ENCODE data around the gene EFNA5.

DNA sequence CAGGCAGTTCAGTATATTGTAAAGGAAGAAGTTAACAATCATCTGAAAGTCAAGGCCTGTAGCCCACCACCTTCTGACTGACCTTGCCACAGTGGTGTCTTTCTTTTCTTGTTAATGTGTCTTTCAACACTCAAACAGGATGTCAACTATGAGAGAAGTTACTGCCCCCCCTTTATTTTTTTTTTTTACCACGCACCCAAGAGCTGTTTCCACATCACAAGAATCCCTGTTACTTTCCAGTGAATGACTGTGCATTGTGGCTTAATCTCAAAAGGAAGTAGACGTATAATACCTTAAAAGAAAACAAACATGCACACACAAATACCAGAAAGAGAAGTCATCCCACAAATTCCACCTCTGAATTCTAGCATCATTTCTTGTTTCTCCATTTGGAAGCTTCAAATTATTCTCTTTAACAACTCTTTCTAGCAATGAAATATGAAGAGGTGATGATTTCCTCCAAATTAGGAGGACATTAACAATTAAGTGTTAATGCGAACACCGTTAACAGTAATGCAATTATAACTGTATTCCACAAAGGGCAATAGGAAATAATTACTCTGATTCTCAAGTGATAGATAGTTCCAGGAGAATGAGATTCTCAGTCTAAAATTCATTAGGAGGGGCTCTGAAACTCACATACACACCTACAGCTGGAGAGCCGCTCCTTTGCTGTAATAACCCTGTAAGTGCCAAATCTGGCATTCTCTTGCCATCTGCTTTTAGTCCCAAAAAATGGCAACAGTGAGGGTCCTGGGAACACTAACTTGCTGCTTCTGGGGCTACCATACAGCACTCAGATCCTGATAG, 201.0 kb downstream of the EFNA5 start:
- TF ChIP-seq, protein P1, sequence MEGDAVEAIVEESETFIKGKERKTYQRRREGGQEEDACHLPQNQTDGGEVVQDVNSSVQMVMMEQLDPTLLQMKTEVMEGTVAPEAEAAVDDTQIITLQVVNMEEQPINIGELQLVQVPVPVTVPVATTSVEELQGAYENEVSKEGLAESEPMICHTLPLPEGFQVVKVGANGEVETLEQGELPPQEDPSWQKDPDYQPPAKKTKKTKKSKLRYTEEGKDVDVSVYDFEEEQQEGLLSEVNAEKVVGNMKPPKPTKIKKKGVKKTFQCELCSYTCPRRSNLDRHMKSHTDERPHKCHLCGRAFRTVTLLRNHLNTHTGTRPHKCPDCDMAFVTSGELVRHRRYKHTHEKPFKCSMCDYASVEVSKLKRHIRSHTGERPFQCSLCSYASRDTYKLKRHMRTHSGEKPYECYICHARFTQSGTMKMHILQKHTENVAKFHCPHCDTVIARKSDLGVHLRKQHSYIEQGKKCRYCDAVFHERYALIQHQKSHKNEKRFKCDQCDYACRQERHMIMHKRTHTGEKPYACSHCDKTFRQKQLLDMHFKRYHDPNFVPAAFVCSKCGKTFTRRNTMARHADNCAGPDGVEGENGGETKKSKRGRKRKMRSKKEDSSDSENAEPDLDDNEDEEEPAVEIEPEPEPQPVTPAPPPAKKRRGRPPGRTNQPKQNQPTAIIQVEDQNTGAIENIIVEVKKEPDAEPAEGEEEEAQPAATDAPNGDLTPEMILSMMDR (conservative IDR thresholded peaks at IDR 0.05; ENCODE audit: low read depth in 2 of 2) = no peak
- no peak for TF ChIP-seq EZH2 (IDR thresholded peaks at IDR 0.05; ENCODE audit: low read depth, unreplicated experiment)
- TF ChIP-seq STAT1 (IDR thresholded peaks at IDR 0.05; ENCODE audit: unreplicated experiment) = no peak
- no peak for TF ChIP-seq POLR2AphosphoS5 (IDR thresholded peaks at IDR 0.05; ENCODE audit: low read depth)
- TF ChIP-seq, protein P2, sequence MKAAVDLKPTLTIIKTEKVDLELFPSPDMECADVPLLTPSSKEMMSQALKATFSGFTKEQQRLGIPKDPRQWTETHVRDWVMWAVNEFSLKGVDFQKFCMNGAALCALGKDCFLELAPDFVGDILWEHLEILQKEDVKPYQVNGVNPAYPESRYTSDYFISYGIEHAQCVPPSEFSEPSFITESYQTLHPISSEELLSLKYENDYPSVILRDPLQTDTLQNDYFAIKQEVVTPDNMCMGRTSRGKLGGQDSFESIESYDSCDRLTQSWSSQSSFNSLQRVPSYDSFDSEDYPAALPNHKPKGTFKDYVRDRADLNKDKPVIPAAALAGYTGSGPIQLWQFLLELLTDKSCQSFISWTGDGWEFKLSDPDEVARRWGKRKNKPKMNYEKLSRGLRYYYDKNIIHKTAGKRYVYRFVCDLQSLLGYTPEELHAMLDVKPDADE (IDR thresholded peaks at IDR 0.05) = no peak
- no peak for TF ChIP-seq JUNB (IDR thresholded peaks at IDR 0.05; ENCODE audit: unreplicated experiment)
- TF ChIP-seq, protein P3, sequence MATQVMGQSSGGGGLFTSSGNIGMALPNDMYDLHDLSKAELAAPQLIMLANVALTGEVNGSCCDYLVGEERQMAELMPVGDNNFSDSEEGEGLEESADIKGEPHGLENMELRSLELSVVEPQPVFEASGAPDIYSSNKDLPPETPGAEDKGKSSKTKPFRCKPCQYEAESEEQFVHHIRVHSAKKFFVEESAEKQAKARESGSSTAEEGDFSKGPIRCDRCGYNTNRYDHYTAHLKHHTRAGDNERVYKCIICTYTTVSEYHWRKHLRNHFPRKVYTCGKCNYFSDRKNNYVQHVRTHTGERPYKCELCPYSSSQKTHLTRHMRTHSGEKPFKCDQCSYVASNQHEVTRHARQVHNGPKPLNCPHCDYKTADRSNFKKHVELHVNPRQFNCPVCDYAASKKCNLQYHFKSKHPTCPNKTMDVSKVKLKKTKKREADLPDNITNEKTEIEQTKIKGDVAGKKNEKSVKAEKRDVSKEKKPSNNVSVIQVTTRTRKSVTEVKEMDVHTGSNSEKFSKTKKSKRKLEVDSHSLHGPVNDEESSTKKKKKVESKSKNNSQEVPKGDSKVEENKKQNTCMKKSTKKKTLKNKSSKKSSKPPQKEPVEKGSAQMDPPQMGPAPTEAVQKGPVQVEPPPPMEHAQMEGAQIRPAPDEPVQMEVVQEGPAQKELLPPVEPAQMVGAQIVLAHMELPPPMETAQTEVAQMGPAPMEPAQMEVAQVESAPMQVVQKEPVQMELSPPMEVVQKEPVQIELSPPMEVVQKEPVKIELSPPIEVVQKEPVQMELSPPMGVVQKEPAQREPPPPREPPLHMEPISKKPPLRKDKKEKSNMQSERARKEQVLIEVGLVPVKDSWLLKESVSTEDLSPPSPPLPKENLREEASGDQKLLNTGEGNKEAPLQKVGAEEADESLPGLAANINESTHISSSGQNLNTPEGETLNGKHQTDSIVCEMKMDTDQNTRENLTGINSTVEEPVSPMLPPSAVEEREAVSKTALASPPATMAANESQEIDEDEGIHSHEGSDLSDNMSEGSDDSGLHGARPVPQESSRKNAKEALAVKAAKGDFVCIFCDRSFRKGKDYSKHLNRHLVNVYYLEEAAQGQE (IDR thresholded peaks at IDR 0.05; ENCODE audit: unreplicated experiment) = no peak
- no peak for TF ChIP-seq EZH2phosphoT487 (IDR thresholded peaks at IDR 0.05; ENCODE audit: unreplicated experiment)
- no peak for TF ChIP-seq CREB1 (CRISPR knock-in tag; IDR thresholded peaks at IDR 0.05; ENCODE audit: low read depth)
- TF ChIP-seq, protein P4, sequence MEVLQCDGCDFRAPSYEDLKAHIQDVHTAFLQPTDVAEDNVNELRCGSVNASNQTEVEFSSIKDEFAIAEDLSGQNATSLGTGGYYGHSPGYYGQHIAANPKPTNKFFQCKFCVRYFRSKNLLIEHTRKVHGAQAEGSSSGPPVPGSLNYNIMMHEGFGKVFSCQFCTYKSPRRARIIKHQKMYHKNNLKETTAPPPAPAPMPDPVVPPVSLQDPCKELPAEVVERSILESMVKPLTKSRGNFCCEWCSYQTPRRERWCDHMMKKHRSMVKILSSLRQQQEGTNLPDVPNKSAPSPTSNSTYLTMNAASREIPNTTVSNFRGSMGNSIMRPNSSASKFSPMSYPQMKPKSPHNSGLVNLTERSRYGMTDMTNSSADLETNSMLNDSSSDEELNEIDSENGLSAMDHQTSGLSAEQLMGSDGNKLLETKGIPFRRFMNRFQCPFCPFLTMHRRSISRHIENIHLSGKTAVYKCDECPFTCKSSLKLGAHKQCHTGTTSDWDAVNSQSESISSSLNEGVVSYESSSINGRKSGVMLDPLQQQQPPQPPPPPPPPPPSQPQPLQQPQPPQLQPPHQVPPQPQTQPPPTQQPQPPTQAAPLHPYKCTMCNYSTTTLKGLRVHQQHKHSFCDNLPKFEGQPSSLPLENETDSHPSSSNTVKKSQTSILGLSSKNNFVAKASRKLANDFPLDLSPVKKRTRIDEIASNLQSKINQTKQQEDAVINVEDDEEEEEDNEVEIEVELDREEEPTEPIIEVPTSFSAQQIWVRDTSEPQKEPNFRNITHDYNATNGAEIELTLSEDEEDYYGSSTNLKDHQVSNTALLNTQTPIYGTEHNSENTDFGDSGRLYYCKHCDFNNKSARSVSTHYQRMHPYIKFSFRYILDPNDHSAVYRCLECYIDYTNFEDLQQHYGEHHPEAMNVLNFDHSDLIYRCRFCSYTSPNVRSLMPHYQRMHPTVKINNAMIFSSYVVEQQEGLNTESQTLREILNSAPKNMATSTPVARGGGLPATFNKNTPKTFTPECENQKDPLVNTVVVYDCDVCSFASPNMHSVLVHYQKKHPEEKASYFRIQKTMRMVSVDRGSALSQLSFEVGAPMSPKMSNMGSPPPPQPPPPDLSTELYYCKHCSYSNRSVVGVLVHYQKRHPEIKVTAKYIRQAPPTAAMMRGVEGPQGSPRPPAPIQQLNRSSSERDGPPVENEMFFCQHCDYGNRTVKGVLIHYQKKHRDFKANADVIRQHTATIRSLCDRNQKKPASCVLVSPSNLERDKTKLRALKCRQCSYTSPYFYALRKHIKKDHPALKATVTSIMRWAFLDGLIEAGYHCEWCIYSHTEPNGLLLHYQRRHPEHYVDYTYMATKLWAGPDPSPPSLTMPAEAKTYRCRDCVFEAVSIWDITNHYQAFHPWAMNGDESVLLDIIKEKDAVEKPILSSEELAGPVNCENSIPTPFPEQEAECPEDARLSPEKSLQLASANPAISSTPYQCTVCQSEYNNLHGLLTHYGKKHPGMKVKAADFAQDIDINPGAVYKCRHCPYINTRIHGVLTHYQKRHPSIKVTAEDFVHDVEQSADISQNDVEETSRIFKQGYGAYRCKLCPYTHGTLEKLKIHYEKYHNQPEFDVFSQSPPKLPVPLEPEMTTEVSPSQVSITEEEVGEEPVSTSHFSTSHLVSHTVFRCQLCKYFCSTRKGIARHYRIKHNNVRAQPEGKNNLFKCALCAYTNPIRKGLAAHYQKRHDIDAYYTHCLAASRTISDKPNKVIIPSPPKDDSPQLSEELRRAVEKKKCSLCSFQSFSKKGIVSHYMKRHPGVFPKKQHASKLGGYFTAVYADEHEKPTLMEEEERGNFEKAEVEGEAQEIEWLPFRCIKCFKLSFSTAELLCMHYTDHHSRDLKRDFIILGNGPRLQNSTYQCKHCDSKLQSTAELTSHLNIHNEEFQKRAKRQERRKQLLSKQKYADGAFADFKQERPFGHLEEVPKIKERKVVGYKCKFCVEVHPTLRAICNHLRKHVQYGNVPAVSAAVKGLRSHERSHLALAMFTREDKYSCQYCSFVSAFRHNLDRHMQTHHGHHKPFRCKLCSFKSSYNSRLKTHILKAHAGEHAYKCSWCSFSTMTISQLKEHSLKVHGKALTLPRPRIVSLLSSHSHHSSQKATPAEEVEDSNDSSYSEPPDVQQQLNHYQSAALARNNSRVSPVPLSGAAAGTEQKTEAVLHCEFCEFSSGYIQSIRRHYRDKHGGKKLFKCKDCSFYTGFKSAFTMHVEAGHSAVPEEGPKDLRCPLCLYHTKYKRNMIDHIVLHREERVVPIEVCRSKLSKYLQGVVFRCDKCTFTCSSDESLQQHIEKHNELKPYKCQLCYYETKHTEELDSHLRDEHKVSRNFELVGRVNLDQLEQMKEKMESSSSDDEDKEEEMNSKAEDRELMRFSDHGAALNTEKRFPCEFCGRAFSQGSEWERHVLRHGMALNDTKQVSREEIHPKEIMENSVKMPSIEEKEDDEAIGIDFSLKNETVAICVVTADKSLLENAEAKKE (CRISPR knock-in tag; IDR thresholded peaks at IDR 0.05) = no peak
- no peak for TF ChIP-seq ZNF114 (CRISPR knock-in tag; IDR thresholded peaks at IDR 0.05)
- no peak for TF ChIP-seq NANOG (IDR thresholded peaks at IDR 0.05; ENCODE audit: borderline replicate concordance)
